ENCODE data around the gene OR1C1. TPM values are rescaled to one million over a fixed set of nuclear protein-coding genes. Genes with fewer than 3 reads are reported as not detected.

OR1C1 gene
- polyA plus RNA-seq = not detected in 3 replicates
- not detected for polyA plus RNA-seq (2011; ENCODE audit: low read depth)
- not detected in 2 replicates for polyA plus RNA-seq (2011; cell fraction: cytosol; rRNA removed)
- not detected in 2 replicates for polyA plus RNA-seq (2011; cell fraction: nucleus; rRNA removed)
- polyA plus RNA-seq (2012; ENCODE audit: low replicate concordance) = not detected in 2 replicates
- polyA minus RNA-seq = not detected in 3 replicates
- polyA minus RNA-seq (2011; cell fraction: cytosol; rRNA and poly(A)+ RNA removed) = not detected
- not detected in 2 replicates for polyA minus RNA-seq (2011; cell fraction: nucleus; rRNA and poly(A)+ RNA removed)

GRCh38 chr1:247760456-247760855 is at the start of gene OR1C1:
Gene OR1C1 (minus strand): TSS chr1:247760556. CDS start chr1:247758406, 2,150 bp downstream.
- dilution Hi-C loops (cut with MboI; ENCODE audit: extremely low pct_ligation_motif_present, low sequenced_read_pairs) = no loop called here
- H3K9me1 ChIP-seq (ENCODE audit: control insufficient read depth, extremely low read depth, insufficient read depth, low read length) = no peaks in the 10 kb centered on the region
- H3K36me3 ChIP-seq (ENCODE audit: control insufficient read depth in 2 of 2, extremely low read depth in 1 of 2, insufficient read depth in 2 of 2, low read length in 2 of 2) = no peaks in the 10 kb centered on the region
- H3K27me3 ChIP-seq (ENCODE audit: control insufficient read depth, extremely low read depth, insufficient read depth, low read length) = no peaks in the 10 kb centered on the region
- H4K20me1 ChIP-seq (ENCODE audit: control insufficient read depth, extremely low read depth, insufficient read depth, low read length) = no peaks in the 10 kb centered on the region
- no peaks in the 10 kb centered on the region for H3K4me1 ChIP-seq (ENCODE audit: control insufficient read depth, extremely low read depth, insufficient read depth, low read length)
- no peak within 1 kb of the TSS for H3K4me2 ChIP-seq (ENCODE audit: control insufficient read depth, extremely low read depth, insufficient read depth, low read depth, low read length)
- H3K9ac ChIP-seq (ENCODE audit: control insufficient read depth, extremely low read depth, insufficient read depth, low read length) = no peak within 1 kb of the TSS
- DNase-seq (ENCODE audit: low read depth, low spot score) (no peak), FAIRE-seq (no peak)
- no peaks in the 10 kb centered on the region for H3K9me3 ChIP-seq (ENCODE audit: control insufficient read depth, low read depth, low read length)
- H3K4me3 ChIP-seq (ENCODE audit: control insufficient read depth in 2 of 3, extremely low read depth in 1 of 3, insufficient read depth in 2 of 3, low read depth in 1 of 3, low read length in 3 of 3) = no peak within 1 kb of the TSS
- no peak within 1 kb of the TSS for H3K27ac ChIP-seq (ENCODE audit: control insufficient read depth, insufficient read depth, low read length)
- no peak for TF ChIP-seq CTCF (optimal IDR thresholded peaks at IDR 0.05 in 1 of 3, IDR thresholded peaks at IDR 0.05 in 1 of 3, conservative IDR thresholded peaks at IDR 0.05 in 1 of 3; ENCODE audit: extremely low read depth in 1 of 3, insufficient read depth in 2 of 3, low read length in 3 of 3)
- TF ChIP-seq EZH2 (IDR thresholded peaks at IDR 0.05; ENCODE audit: low read length) = no peak
- no peak within 1 kb of the TSS for H2AFZ ChIP-seq (ENCODE audit: control insufficient read depth, low read length)
- H3K79me2 ChIP-seq (ENCODE audit: control insufficient read depth, insufficient read depth, low read length) = no peaks in the 10 kb centered on the region

- FAIRE-seq (no peak), DNase-seq (ENCODE audit: low read depth, low spot score) (no peak)
- no peak overlapping the region for H3K27ac ChIP-seq (ENCODE audit: control insufficient read depth, insufficient read depth, low read length)
- H3K4me3 ChIP-seq (ENCODE audit: control insufficient read depth in 2 of 3, extremely low read depth in 1 of 3, insufficient read depth in 2 of 3, low read depth in 1 of 3, low read length in 3 of 3) = no peak overlapping the region
- H3K36me3 ChIP-seq (ENCODE audit: control insufficient read depth in 2 of 2, extremely low read depth in 1 of 2, insufficient read depth in 2 of 2, low read length in 2 of 2) = no peaks in the 10 kb centered on the region
- no peaks in the 10 kb centered on the region for H4K20me1 ChIP-seq (ENCODE audit: control insufficient read depth, extremely low read depth, insufficient read depth, low read length)
- no peaks in the 10 kb centered on the region for H3K4me1 ChIP-seq (ENCODE audit: control insufficient read depth, extremely low read depth, insufficient read depth, low read length)
- no peaks in the 10 kb centered on the region for H3K9me3 ChIP-seq (ENCODE audit: control insufficient read depth, low read depth, low read length)
- no peak overlapping the region for H3K4me2 ChIP-seq (ENCODE audit: control insufficient read depth, extremely low read depth, insufficient read depth, low read depth, low read length)
- no peak overlapping the region for H3K9ac ChIP-seq (ENCODE audit: control insufficient read depth, extremely low read depth, insufficient read depth, low read length)
- no peaks in the 10 kb centered on the region for H3K79me2 ChIP-seq (ENCODE audit: control insufficient read depth, insufficient read depth, low read length)
- no peaks in the 10 kb centered on the region for H3K9me1 ChIP-seq (ENCODE audit: control insufficient read depth, extremely low read depth, insufficient read depth, low read length)
- H2AFZ ChIP-seq (ENCODE audit: control insufficient read depth, low read length) = no peak overlapping the region
- H3K27me3 ChIP-seq (ENCODE audit: control insufficient read depth, extremely low read depth, insufficient read depth, low read length) = no peaks in the 10 kb centered on the region
- TF ChIP-seq CTCF (optimal IDR thresholded peaks at IDR 0.05 in 1 of 3, IDR thresholded peaks at IDR 0.05 in 1 of 3, conservative IDR thresholded peaks at IDR 0.05 in 1 of 3; ENCODE audit: extremely low read depth in 1 of 3, insufficient read depth in 2 of 3, low read length in 3 of 3) (no peak), EZH2 (IDR thresholded peaks at IDR 0.05; ENCODE audit: low read length) (no peak)
- dilution Hi-C loops (cut with MboI; ENCODE audit: extremely low pct_ligation_motif_present, low sequenced_read_pairs) = no loop called here
Measured at GRCh38 chr1:247797518-247797917, 37.2 kb upstream of the OR1C1 start.

All from keratinocyte (primary cell).